Measurements from ENCODE around the gene SEC16A. TPM values are rescaled to one million over a fixed set of nuclear protein-coding genes. Genes with fewer than 3 reads are reported as not detected.
A peak's percentile ranks its signal among the peaks of the same experiment; 100 is the strongest.

SEC16A gene
- total RNA-seq, 6 experiments from 2014 or later: 46.9 to 108 (median 72.0) TPM

GRCh38 chr9:136400038-136400834 lies 82.6 kb downstream of the SEC16A start, which contains the start of gene SNAPC4:
Gene SNAPC4, minus strand, starts transcription at chr9:136400170. Its CDS starts 1,742 bp downstream, at chr9:136398428.
- 0% methylated on average over 6 of the region's 71 CpGs for WGBS (ENCODE audit: insufficient coverage, low coverage, low lambda C conversion rate, missing lambda C conversion rate)
- H3K36me3 ChIP-seq: peaks cover 0 to 19% (median 8%) of the 10 kb centered on the region in 4 donors

GRCh38 chr9:136399176-136400037 lies 83.4 kb downstream of the SEC16A start:
- peak; percentile 5 to 33 (median 12) for ATAC-seq
- peaks cover 0 to 20% (median 8%) of the 10 kb centered on the region in 4 donors for H3K36me3 ChIP-seq
- H3K27ac ChIP-seq: peak overlapping the region; percentile 23 to 55 (median 51)
- intact Hi-C loops (cut with DNase I): no loop called here
- 5% methylated on average over 4 of the region's 67 CpGs for WGBS (ENCODE audit: insufficient coverage, low coverage, low lambda C conversion rate, missing lambda C conversion rate)
- no peak for TF ChIP-seq POLR2A (IDR thresholded peaks at IDR 0.05)
- TF ChIP-seq, protein P1, sequence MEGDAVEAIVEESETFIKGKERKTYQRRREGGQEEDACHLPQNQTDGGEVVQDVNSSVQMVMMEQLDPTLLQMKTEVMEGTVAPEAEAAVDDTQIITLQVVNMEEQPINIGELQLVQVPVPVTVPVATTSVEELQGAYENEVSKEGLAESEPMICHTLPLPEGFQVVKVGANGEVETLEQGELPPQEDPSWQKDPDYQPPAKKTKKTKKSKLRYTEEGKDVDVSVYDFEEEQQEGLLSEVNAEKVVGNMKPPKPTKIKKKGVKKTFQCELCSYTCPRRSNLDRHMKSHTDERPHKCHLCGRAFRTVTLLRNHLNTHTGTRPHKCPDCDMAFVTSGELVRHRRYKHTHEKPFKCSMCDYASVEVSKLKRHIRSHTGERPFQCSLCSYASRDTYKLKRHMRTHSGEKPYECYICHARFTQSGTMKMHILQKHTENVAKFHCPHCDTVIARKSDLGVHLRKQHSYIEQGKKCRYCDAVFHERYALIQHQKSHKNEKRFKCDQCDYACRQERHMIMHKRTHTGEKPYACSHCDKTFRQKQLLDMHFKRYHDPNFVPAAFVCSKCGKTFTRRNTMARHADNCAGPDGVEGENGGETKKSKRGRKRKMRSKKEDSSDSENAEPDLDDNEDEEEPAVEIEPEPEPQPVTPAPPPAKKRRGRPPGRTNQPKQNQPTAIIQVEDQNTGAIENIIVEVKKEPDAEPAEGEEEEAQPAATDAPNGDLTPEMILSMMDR (IDR thresholded peaks at IDR 0.05): no peak
- peak in 1 of 3 donors; percentile 62 for DNase-seq
- H3K4me3 ChIP-seq: peak overlapping the region; percentile 96 to 99 (median 97)
- H3K9me3 ChIP-seq: no peaks in the 10 kb centered on the region
- no peaks in the 10 kb centered on the region for H3K27me3 ChIP-seq
- H3K4me1 ChIP-seq: peaks cover 0 to 33% (median 13%) of the 10 kb centered on the region in 4 donors

More at GRCh38 chr9:136400038-136400834, 82.6 kb downstream of the SEC16A start, which contains the start of gene SNAPC4:
- peak; percentile 71 for TF ChIP-seq POLR2A (IDR thresholded peaks at IDR 0.05)
- TF ChIP-seq, protein P1 (IDR thresholded peaks at IDR 0.05): peak; percentile 97
- Histone ChIP-seq H3K4me1 (peaks cover 0 to 28% (median 10%) of the 10 kb centered on the region in 4 donors), H3K9me3 (no peaks in the 10 kb centered on the region), H3K27me3 (no peaks in the 10 kb centered on the region), H3K27ac (peak within 1 kb of the TSS; percentile 23 to 55 (median 51)), H3K4me3 (peak within 1 kb of the TSS; percentile 96 to 99 (median 97))
- ATAC-seq (peak; percentile 80 to 89 (median 82)), DNase-seq (peak; percentile 90)
- intact Hi-C loops (cut with DNase I): no loop called here

DNA sequence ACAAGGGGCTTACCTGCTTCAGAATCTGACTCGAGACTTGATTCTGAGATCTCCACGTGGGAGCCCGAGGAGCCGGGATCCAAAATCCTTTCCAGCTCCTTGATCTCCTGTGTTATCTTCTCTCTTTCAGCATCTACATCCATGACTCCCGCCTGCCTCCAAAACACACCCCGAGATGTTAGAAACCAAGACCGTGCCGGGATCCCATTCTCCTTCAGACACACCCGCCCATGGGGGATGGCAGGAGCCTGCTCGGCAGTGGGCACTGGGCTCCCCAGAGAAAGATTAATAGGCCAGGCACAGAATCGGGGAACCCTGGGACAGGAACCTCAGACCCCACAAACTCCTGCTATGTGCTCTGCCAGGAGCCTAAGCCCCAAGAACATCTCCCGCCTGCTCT lies 84.6 kb downstream of the SEC16A start:
- peaks cover 0 to 27% (median 9%) of the 10 kb centered on the region in 4 donors for H3K36me3 ChIP-seq
- no peak overlapping the region for H3K4me3 ChIP-seq
- peaks cover 0 to 33% (median 13%) of the 10 kb centered on the region in 4 donors for H3K4me1 ChIP-seq
- H3K27ac ChIP-seq: peak overlapping the region in 2 of 3 donors; percentile 51 to 55
- 84% methylated on average over 5 of the region's 12 CpGs for WGBS (ENCODE audit: insufficient coverage, low coverage, low lambda C conversion rate, missing lambda C conversion rate)
- H3K9me3 ChIP-seq: no peaks in the 10 kb centered on the region
- DNase-seq: no peak
- no peak for TF ChIP-seq POLR2A (IDR thresholded peaks at IDR 0.05)
- TF ChIP-seq, protein P1 (IDR thresholded peaks at IDR 0.05): no peak
- no peak for ATAC-seq
- H3K27me3 ChIP-seq: no peaks in the 10 kb centered on the region
- intact Hi-C loops (cut with DNase I): no loop called here

DNA sequence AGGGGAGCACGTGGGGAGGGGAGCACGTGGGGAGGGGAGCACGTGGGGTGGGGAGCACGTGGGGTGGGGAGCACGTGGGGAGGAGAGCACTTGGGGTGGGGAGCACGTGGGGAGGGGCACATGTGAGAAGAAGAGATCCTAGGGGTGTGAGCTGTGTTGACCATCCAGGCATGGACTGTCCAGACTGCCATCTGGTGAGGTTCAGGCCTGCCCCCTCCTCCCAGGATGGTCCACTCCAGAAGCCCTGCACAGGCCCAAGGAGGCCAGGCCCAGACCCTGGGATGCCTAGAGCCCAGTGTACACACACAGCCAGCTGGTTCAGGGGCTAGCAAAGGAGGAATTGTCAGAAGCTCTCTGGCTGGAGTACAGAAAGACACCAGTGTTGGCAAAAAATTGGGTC lies 85.2 kb downstream of the SEC16A start:
- Histone ChIP-seq H3K9me3 (no peaks in the 10 kb centered on the region), H3K4me3 (no peak overlapping the region), H3K27ac (no peak overlapping the region), H3K4me1 (peaks cover 0 to 33% (median 13%) of the 10 kb centered on the region in 4 donors), H3K27me3 (no peaks in the 10 kb centered on the region), H3K36me3 (peaks cover 0 to 34% (median 10%) of the 10 kb centered on the region in 4 donors)
- intact Hi-C loops (cut with DNase I): no loop called here
- ATAC-seq: no peak
- DNase-seq: no peak
- no peak for TF ChIP-seq POLR2A (IDR thresholded peaks at IDR 0.05)
- TF ChIP-seq, protein P1 (IDR thresholded peaks at IDR 0.05): no peak
- 73% methylated on average over 6 of the region's 6 CpGs for WGBS (ENCODE audit: insufficient coverage, low coverage, low lambda C conversion rate, missing lambda C conversion rate)
